Cardiac muscle cell (in vitro differentiated cells and primary cell): Measurements from ENCODE around the gene P2RY1. TPM values are rescaled to one million over a fixed set of nuclear protein-coding genes. Genes with fewer than 3 reads are reported as not detected.

Source experiments
- DNase-seq, 2 donors: peaks; one replicate each; pipeline versions ENCODE4 v3.0.0 to v3.0.0-alpha.2; 2010 to 2017; ENCODE audit warnings: low read depth in 1 of 2, low spot score in 1 of 2
- H3K27ac ChIP-seq: fragments of 200-600 bp; sonication (generic); 2 replicates; pipeline ENCODE4 v1.5.1; 2016
- H3K27me3 ChIP-seq: fragments of 200-600 bp; sonication (generic); 2 replicates; pipeline ENCODE4 v1.6.0; 2016; ENCODE audit warnings: control low read depth
- H3K36me3 ChIP-seq: fragments of 200-600 bp; sonication (generic); 2 replicates; pipeline ENCODE4 v1.5.1; 2016; ENCODE audit warnings: control low read depth
- H3K4me1 ChIP-seq: fragments of 200-600 bp; sonication (generic); 2 replicates; pipeline ENCODE4 v1.8.1; 2017; ENCODE audit warnings: low read depth, mild to moderate bottlenecking, mixed run types
- H3K4me3 ChIP-seq: fragments of 200-600 bp; sonication (generic); 2 replicates; pipeline ENCODE4 v1.5.1; 2016; ENCODE audit warnings: mild to moderate bottlenecking
- H3K9me3 ChIP-seq: fragments of 200-600 bp; sonication (generic); 2 replicates; pipeline ENCODE4 v1.5.1; 2017; ENCODE audit warnings: low read depth, mild to moderate bottlenecking, control low read depth
- CTCF ChIP-seq: IDR thresholded peaks from 2 replicates; pipeline ENCODE4 v1.5.1; 2012; ENCODE audit warnings: low read depth, mild to moderate bottlenecking, low read length
- polyA plus RNA-seq: library from polyadenylated mRNA; unstranded; fragments of >200 nt; fragmentation: Nextera tagmentation; extraction: Ambion mirVana; gene quantifications from 2 replicates; pipeline ENCODE4 v1.2.1, GENCODE V29; 2016
- total RNA-seq: library from RNA; depleted of rRNA; stranded (reverse); fragments of >200 nt; gene quantifications from 2 replicates; pipeline ENCODE4 v1.2.3, GENCODE V29; 2016

Gene P2RY1
- total RNA-seq, result 4.6 and 4.8 TPM in 2 replicates
- polyA plus RNA-seq, result 1.9 and 2.5 TPM in 2 replicates

DNA sequence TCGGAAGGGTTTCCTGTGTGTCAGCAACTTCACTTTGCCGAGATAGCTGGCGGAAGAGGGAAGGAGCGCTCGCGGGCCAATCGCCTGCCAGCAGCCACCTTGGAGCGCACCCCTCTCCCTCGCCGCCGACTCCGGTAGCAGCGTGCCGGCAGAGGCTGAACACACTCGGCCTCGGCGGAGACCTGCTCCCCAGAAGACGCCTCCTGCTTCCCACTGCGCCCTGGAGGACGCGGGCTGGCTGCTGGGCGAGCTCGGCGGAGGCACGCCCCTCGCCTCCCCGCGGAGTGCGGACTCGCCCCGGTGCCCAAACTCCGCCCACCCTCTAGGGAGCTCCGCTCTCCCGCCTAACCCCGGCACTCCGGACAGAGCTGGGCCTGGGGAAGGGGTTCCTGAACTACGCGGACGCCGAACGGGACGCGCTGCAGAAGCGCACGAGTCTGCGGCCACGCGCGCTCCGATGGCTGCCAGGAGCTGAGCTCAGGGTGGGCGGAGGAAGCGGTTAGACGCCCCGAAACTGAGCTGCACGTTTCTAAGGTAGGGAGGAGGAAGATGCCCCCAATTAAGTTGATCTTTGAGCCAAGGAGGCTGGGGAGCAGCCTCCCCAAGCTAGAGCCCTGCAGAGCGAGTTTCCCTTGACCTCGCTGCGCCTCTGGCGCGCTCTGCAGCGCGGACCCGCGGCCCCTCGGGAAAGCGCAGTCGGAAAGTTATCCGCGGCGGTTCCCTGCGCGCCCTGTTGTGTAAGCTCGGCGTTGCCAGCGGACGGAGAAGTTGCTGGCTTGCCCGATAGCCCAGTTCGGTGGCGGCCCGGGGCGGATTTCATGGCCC is at the start of gene P2RY1:
Gene P2RY1, plus strand, starts transcription at position 356 of the 825 bp plus-strand sequence. CDS start 652 bp downstream, outside the sequence.
- H3K4me3 ChIP-seq, result peak within 1 kb of the TSS; percentile 86
- DNase-seq, result peak; percentile 85 to 86
- H3K4me1 ChIP-seq, result peaks cover 5% of the 10 kb centered on the region
- peak; percentile 44 for TF ChIP-seq CTCF
- no peaks in the 10 kb centered on the region for H3K36me3 ChIP-seq
- peaks cover 18% of the 10 kb centered on the region for H3K27me3 ChIP-seq
- H3K9me3 ChIP-seq, result no peaks in the 10 kb centered on the region
- H3K27ac ChIP-seq, result peak within 1 kb of the TSS; percentile 63

- TF ChIP-seq CTCF, result no peak
- DNase-seq, result no peak
- H3K4me3 ChIP-seq, result no peak overlapping the region
- H3K27me3 ChIP-seq, result no peaks in the 10 kb centered on the region
- H3K9me3 ChIP-seq, result no peaks in the 10 kb centered on the region
- no peaks in the 10 kb centered on the region for H3K4me1 ChIP-seq
- H3K36me3 ChIP-seq, result no peaks in the 10 kb centered on the region
- H3K27ac ChIP-seq, result no peak overlapping the region
These were observed 47.8 kb upstream of the P2RY1 start for GRCh38 chr3:152786977-152787681.

- DNase-seq, result peak in 1 of 2 donors; percentile 34
- Histone ChIP-seq H3K36me3 (no peaks in the 10 kb centered on the region), H3K27me3 (no peaks in the 10 kb centered on the region), H3K27ac (no peak overlapping the region), H3K9me3 (no peaks in the 10 kb centered on the region), H3K4me3 (no peak overlapping the region), H3K4me1 (no peaks in the 10 kb centered on the region)
- no peak for TF ChIP-seq CTCF
These were observed 44.1 kb upstream of the P2RY1 start for GRCh38 chr3:152790651-152791387.

- TF ChIP-seq CTCF, result no peak
- Histone ChIP-seq H3K4me3 (no peak overlapping the region), H3K27me3 (no peaks in the 10 kb centered on the region), H3K4me1 (no peaks in the 10 kb centered on the region), H3K27ac (no peak overlapping the region), H3K9me3 (no peaks in the 10 kb centered on the region), H3K36me3 (no peaks in the 10 kb centered on the region)
- no peak for DNase-seq
These were observed 41.0 kb upstream of the P2RY1 start for GRCh38 chr3:152793969-152794368.

DNA sequence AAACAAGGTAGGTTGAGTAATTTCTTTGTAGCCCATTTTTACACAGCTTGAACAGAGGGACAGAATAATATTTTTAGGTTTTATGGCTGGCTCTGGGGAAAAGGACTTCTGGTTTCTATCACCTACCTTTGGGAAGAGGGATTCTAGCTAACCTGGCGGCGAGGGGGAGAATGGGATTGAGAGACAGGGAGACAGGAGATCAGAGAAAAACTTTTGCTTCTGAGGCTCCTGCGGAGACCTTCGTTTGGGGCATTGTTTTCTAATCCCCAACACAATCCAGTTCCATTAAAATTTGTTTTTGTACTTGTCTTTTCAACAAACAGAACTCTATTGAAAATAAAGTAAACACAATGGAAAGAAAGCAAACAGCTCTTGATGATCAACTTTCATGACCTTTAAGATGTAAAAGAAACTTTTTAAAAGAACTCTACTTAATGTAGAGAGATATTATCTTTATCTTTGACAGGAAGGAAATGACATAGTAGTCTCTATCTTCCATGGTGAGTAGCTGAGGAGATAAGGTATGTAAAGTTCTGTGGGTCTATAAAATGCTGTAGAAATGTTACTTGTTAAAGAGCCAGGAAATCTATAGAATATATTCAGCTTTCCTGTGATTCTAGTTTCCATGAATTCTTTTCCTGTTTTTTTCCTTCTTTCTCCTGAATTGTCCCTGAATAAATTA is 37.0 kb upstream of the P2RY1 start:
- Histone ChIP-seq H3K4me1 (no peaks in the 10 kb centered on the region), H3K27me3 (no peaks in the 10 kb centered on the region), H3K4me3 (no peak overlapping the region), H3K9me3 (no peaks in the 10 kb centered on the region), H3K36me3 (no peaks in the 10 kb centered on the region), H3K27ac (no peak overlapping the region)
- no peak for TF ChIP-seq CTCF
- peak in 1 of 2 donors; percentile 29 for DNase-seq
